Spleen (tissue), 7 donors: Measurements from ENCODE around the gene BSND.

Experiments
- CTCF ChIP-seq, 11 experiments: fragments of 200-600 bp in 7 of 11; fragments of 450-650 bp in 4 of 11; sonication (generic) in 4 of 11; IDR thresholded peaks in 8 of 11; conservative IDR thresholded peaks in 3 of 11; 1 replicate in 7 of 11; 2 replicates in 4 of 11; pipeline versions ENCODE4 v1.4.0 to v1.8.0; 2016 to 2021; ENCODE audit warnings: antibody characterized with exemption in 11 of 11, inconsistent platforms in 4 of 11, mild to moderate bottlenecking in 1 of 11
- POLR2A ChIP-seq, 3 donors: fragments of 450-650 bp; IDR thresholded peaks; one replicate each; pipeline ENCODE4 v1.5.1; 2017; ENCODE audit warnings: antibody characterized with exemption in 3 of 3, mild to moderate bottlenecking in 1 of 3
- donor health status: DM: no; HTN: no; CAD: no; lungs with moderate emphysema.
- donor health status: DM: no; HTN: no; CAD: no.
- donor health status: DM: no; HTN: no; CAD: no.

DNA sequence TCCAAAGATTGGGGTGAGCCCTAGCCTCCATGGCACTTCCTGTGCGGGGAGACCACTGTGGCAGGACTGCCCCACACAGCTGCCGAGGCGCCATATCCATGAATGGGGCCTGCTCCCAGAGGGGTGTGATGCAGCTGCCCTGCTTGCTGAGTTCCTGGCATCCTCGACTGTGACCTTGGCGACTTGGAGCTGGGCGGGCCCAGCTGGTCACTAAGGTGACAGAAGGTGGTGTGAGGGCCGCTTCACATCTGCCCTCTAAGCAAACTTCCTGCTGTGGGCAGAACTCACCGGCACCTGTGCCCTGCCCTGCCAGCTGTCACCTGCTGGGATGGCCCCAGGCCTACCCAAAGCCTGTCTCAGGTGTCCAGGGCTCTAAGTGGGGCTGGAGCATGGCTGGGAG, 9.3 kb upstream of the BSND start:
- TF ChIP-seq CTCF (IDR thresholded peaks at IDR 0.05 in 8 of 11, conservative IDR thresholded peaks at IDR 0.05 in 3 of 11) (no peak), POLR2A (IDR thresholded peaks at IDR 0.05) (no peak)
